ENCODE results near the gene ZNF582. TPM values are rescaled to one million over a fixed set of nuclear protein-coding genes. Genes with fewer than 3 reads are reported as not detected.
"Not testable (repeated sequence)": the region's sequence is repeated elsewhere in the genome, so short reads cannot be mapped to it uniquely, and the experiment has no call there.

ZNF582 gene
- total RNA-seq, 1 donor from 2014 or later, result 5.5 TPM

DNA sequence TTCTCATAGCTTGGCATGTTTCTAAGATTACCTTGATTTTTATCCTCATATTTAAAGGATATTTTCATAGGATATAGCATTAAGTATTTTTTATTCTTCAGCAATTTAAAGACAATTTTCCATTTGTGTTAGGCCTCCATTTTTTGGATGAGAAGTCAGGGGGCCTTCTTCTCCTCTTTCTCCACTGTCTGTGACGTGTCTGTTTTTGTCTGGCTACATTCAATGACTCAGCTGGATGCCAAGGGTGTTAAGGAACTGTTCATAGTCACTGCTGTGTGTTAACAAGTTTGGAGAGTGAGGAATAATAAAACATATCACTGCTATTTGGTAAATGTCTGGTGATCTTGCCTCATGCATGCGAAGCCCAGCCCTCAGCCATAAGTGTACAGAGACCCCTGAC is 36.4 kb downstream of the ZNF582 start:
- intact Hi-C loops (cut with DNase I), result no loop called here
- DNase-seq (ENCODE audit: low spot score) (no peak), ATAC-seq (no peak)

DNA sequence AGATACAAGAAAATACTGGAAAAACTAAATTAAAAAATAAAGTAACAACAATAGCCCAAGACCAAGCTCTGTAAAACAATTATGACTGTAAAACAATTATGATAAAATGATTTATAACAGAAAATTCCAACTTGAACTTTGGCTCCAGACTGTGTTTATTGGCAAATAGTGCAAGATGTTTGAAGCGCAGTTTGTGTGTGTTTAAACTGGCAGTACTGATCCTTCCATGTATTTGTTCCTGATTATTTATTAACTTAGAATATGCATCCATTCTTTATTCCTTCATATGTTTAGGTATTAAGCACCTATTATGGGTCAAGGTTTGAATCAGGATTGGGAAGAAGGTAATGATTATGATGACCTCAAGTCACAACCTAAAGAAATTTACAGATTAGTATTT is 37.8 kb downstream of the ZNF582 start:
- ATAC-seq (no peak), DNase-seq (ENCODE audit: low spot score) (no peak)
- intact Hi-C loops (cut with DNase I), result no loop called here

- intact Hi-C loops (cut with DNase I), result no loop called here
- no peak for ATAC-seq
Observed at GRCh38 chr19:56351208-56351607, 42.1 kb downstream of the ZNF582 start.

DNA sequence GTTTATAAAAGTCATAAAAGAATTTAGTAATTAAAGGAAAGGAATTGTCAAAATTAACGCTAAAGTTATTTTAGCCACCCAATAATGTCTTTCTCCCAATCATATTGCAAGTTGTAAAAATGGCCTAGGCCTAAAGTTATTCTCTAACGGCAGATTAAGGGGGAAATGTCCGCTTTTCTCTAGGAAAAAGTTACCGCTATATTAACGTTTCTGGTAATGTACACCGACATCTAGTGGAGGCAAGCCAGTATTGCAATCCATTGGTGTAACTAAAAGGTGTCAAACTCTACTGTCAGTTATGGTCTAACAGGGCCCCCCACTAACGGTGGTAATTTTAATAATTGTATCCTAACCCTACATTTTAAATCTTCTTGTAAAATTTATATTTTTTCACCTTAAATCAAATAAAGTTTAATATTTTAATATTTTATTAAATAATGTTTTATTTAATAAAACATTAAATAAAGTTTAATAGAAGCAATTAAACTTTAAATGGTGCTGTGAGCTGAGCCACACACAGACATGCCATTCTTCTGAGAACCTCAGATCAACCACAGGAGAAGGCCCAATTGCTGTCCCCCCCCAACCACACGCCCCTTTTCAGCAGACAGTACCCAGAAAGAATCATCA is 42.8 kb downstream of the ZNF582 start:
- intact Hi-C loops (cut with DNase I), result no loop called here
- ATAC-seq, result no peak
- peak; percentile 55 for DNase-seq (ENCODE audit: low spot score)

More at GRCh38 chr19:56351208-56351607, 42.1 kb downstream of the ZNF582 start:
- DNase-seq (ENCODE audit: low spot score), result no peak

DNA sequence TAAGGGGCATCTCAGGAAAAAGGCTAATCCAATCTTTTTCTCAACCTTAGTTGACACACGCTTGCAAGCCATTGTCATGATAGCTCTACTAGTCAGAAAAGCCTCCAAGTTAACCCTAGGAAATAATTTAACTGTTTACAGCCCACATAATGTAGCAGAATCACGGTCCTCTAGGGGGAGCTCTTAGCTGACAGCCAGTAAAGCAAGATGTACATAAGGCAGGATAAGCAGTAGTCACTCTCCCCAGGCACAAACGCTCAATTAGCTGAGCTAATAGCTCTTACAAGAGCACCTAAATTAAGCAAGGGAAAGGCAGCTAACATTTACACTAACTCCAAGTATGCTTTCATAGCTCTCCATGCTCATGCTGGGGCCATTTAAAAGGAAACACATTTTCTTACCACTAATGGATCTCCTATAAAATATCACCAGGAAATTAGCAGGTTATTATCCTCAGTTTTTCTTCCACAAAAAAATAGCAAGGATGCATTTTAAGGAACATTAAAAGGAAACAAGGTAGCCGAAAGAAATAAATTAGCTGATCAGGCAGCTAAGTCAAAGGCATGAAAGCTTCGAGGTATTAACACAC is 45.0 kb downstream of the ZNF582 start:
- DNase-seq (ENCODE audit: low spot score) (no peak), ATAC-seq (no peak)
- intact Hi-C loops (cut with DNase I), result no loop called here

DNA sequence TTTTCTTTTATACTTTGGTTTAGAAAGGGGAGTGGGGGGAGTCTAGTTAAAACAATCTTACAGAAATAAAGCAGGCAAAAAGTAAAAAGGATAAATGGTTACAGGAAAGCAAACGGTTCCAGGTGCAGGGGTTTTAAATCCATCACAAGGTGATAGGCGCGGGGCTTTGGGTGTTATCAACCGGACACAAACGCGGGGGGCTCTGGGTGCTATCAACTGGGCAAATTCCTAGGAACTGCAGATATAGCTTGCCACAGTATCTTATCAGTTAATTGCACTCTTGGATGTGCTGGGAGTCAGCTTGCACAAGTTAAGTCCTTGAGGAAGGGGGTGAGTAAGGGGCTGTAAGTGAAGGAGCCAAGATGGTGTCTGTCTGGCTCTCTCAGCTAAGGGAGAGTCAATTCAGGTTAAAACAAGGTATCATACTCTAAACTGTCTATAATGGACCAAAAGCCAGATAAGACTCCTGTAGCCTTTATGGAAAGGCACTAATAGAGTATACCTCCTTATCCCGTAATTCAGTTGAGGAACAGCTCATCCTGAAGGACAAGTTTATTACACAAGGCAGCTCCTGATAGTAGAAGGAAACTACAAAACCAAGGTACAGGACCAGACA is 46.1 kb downstream of the ZNF582 start:
- intact Hi-C loops (cut with DNase I), result no loop called here
- no peak for DNase-seq (ENCODE audit: low spot score)
- ATAC-seq, result no peak

DNA sequence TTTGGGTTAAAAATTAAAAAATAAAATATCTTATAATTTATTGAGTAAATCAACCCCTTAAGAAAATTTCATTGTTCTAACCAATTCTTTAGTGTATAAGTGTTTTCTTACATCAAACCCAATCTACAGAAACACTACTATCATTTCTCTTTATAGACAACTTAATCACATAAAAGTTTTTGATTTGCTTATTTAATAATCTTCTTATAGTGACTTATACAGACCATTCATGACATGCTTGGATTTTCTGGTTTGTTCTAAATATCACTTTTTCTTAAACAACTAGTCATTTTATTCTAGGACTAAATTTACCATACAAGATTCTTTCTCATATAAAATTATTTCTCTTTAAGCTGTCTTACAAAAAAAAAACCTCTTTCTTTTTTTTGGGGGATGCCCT is 51.4 kb downstream of the ZNF582 start:
- DNase-seq (ENCODE audit: low spot score), result no peak
- no peak for ATAC-seq
- intact Hi-C loops (cut with DNase I), result no loop called here

DNA sequence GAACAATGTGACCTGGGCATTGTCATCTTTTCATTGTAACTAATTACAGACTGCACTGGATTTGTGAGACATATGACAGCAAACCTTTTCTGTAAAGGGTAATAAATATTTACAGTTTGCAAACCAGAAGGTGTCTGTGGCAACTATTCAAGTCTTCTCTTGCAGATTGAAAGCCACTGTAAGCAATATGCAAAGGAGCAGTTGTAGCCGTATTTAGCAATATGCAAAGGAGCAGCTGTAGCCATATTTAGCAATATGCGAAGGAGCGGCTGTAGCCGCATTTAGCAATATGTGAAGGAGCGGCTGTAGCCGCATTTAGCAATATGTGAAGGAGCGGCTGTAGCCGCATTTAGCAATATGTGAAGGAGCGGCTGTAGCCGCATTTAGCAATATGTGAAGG is 54.3 kb downstream of the ZNF582 start:
- DNase-seq (ENCODE audit: low spot score); intact Hi-C loops (cut with DNase I); ATAC-seq: not testable (repeated sequence)

DNA sequence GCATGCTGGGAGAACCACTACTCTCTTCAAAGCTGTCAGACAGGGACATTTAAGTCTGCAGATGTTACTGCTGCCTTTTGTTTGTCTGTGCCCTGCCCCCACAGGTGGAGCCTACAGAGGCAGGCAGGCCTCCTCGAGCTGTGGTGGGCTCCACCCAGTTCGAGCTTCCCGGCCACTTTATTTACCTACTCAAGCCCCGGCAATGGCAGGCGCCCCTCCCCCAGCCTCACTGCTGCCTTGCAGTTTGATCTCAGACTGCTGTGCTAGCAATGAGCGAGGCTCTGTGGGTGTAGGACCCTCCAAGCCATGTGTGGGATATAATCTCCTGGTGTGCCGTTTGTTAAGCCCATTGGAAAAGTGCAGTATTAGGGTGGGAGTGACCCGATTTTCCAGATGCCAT is 56.3 kb downstream of the ZNF582 start:
- intact Hi-C loops (cut with DNase I); ATAC-seq; DNase-seq (ENCODE audit: low spot score): not testable (repeated sequence)

DNA sequence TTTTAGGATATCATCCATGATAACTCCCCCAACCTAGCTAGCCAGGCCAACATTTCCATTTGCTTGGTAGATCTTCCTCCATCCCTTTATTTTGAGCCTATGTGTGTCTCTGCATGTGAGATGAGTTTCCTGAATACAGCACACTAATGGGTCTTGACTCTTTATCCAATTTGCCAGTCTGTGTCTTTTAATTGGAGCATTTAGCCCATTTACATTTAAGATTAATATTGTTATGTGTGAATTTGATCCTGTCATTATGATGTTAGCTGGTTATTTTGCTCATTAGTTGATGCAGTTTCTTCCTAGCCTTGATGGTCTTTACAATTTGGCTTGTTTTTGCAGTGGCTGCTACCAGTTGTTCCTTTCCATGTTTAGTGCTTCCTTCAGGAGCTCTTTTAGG is 58.0 kb downstream of the ZNF582 start:
- DNase-seq (ENCODE audit: low spot score); intact Hi-C loops (cut with DNase I); ATAC-seq: not testable (repeated sequence)

DNA sequence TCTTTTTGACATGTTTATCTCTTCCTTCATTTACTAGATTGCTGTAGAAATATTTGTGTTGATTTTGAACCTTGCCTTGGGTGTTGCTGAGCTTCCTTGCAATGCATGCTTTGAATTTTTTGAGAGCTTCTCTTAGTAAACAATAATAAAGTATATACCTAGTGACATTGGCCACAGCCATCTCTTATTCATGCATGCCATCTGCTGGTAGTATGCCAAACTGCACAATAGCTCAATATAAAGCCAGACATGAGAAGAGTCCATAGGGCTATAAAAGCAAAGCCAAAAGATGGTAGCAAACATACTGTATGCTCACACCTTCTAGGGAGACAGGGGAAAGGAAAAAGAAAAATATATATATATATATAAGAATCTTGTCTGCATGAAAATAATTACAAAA is 59.8 kb downstream of the ZNF582 start:
- intact Hi-C loops (cut with DNase I), result no loop called here
- DNase-seq (ENCODE audit: low spot score) (no peak), ATAC-seq (no peak)

Other genes with a start within 250 kb of the ZNF582 start
- not detected for gene GALP, start 217.5 kb downstream of the ZNF582 start, total RNA-seq
- not detected for gene ZSCAN5B, start 195.8 kb downstream of the ZNF582 start, total RNA-seq
- gene ZSCAN5C, start 191.3 kb downstream of the ZNF582 start, total RNA-seq, result not detected
- gene EDDM13, start 120.8 kb downstream of the ZNF582 start, total RNA-seq, result not detected
- gene ZSCAN5A, start 78.7 kb downstream of the ZNF582 start, total RNA-seq, result 12.3 TPM
- gene ZNF583, start 10.8 kb upstream of the ZNF582 start, total RNA-seq, result 11.2 TPM
- 12.3 TPM for gene ZNF667, start 83.8 kb upstream of the ZNF582 start, total RNA-seq
- gene ZNF471, start 114.3 kb upstream of the ZNF582 start, total RNA-seq, result 22.2 TPM
- gene ZFP28, start 145.4 kb upstream of the ZNF582 start, total RNA-seq, result 16.0 TPM
- gene ZNF470, start 173.9 kb upstream of the ZNF582 start, total RNA-seq, result 9.2 TPM
- 7.8 TPM for gene ZNF71, start 201.8 kb upstream of the ZNF582 start, total RNA-seq
- gene SMIM17, start 249.6 kb upstream of the ZNF582 start, total RNA-seq, result 0.85 TPM

Data from sciatic nerve (tissue), 2 donors.